Transverse colon (tissue), 4 donors: ENCODE measurements around the gene HECW1. TPM values are rescaled to one million over a fixed set of nuclear protein-coding genes. Genes with fewer than 3 reads are reported as not detected.

Experiments
- DNase-seq: peaks from one replicate; pipeline ENCODE4 v3.0.0-alpha.2; 2019
- H3K27ac ChIP-seq, 4 donors: fragments of 200-600 bp; sonication (generic); 2 replicates each; pipeline ENCODE4 v1.5.1; 2016 to 2018; ENCODE audit warnings: inconsistent platforms in 4 of 4
- H3K27me3 ChIP-seq: fragments of 200-600 bp; sonication (generic); 2 replicates; pipeline ENCODE4 v1.5.1; 2017; ENCODE audit warnings: inconsistent platforms
- H3K36me3 ChIP-seq, 4 donors: fragments of 200-600 bp; sonication (generic); 2 replicates each; pipeline ENCODE4 v1.5.1; 2017 to 2019; ENCODE audit warnings: inconsistent platforms in 4 of 4
- H3K4me1 ChIP-seq, 4 donors: fragments of 200-600 bp; sonication (generic); 2 replicates each; pipeline ENCODE4 v1.5.1; 2017 to 2020; ENCODE audit warnings: inconsistent platforms in 4 of 4
- H3K4me3 ChIP-seq, 4 donors: fragments of 200-600 bp; sonication (generic); 1 replicate in 1 of 4; 2 replicates in 3 of 4; pipeline versions ENCODE4 v1.5.1 to v1.6.1; 2017 to 2019; ENCODE audit warnings: inconsistent platforms in 4 of 4
- H3K9me3 ChIP-seq, 2 donors: fragments of 200-600 bp; sonication (generic); 2 replicates each; pipeline ENCODE4 v1.5.1; 2017 to 2019; ENCODE audit warnings: inconsistent platforms in 2 of 2
- CTCF ChIP-seq, 5 experiments: fragments of 200-600 bp in 3 of 5; fragments of 450-650 bp in 2 of 5; sonication (generic) in 3 of 5; IDR thresholded peaks; 1 replicate in 2 of 5; 2 replicates in 3 of 5; pipeline ENCODE4 v1.5.1; 2016 to 2017; ENCODE audit warnings: antibody characterized with exemption in 5 of 5, inconsistent platforms in 3 of 5, mild to moderate bottlenecking in 2 of 5, moderate library complexity in 1 of 5
- EP300 ChIP-seq: sonication (generic); formaldehyde crosslinking; IDR thresholded peaks from one replicate; pipeline ENCODE4 v1.6.1; 2017; ENCODE audit warnings: antibody characterized with exemption, low read depth
- POLR2A ChIP-seq: fragments of 450-650 bp; IDR thresholded peaks from one replicate; pipeline ENCODE4 v1.6.1; 2016; ENCODE audit warnings: antibody characterized with exemption, mild to moderate bottlenecking, moderate library complexity
- POLR2AphosphoS5 ChIP-seq, 3 donors: sonication (generic); formaldehyde crosslinking; IDR thresholded peaks; one replicate each; pipeline ENCODE4 v1.6.1; 2016; ENCODE audit warnings: antibody characterized with exemption in 3 of 3
- WGBS, 2 donors: methylation state at CpG; one replicate each; pipeline ENCODE4 v1.1.5; 2018; ENCODE audit warnings: low coverage in 1 of 2; 5-methylcytosine and 5-hydroxymethylcytosine counted together
- in situ Hi-C, 4 donors: fragments of 200-750 bp; cut with MboI; loops; one replicate each; pipeline versions ENCODE4 v1.15.0 to v1.15.1; 2017; ENCODE audit warnings: low sequenced_read_pairs in 3 of 4, low pct_ligation_motif_present in 1 of 4, low pct_unique_long_range_greater_than_20kb in 1 of 4
- intact Hi-C: fragments of 100-400 bp; cut with DNase I; formaldehyde crosslinking; loops from one replicate; pipeline ENCODE4 v1.15.1; 2023; ENCODE audit warnings: low total_unique reads
- total RNA-seq, 4 donors: library from RNA; depleted of rRNA; stranded (reverse); fragments of >200 nt; gene quantifications; one replicate each; pipeline ENCODE4 v1.1.0, GENCODE V29; 2016

The HECW1 gene
- total RNA-seq, 4 donors from 2014 or later, result 1.1 to 1.4 TPM; not detected in 2

DNA sequence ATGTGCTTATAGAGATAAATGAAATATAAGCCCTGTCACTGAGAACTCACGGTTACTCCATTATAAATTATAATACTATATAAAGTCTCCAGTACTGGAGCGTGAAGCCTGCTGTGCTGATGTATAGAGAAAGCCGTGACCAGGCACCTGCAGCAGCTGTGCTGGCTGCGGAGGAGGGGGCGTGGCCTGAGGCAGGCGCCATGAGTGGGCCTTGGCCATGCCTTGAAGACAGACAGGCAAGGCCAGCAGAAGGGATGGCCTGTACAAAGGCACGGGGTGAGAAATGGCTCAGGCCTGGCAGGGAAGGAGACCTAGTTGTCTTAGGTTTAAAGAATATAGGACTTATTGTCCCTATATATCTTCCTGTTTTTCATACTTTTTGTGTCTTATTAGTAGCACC is 251.9 kb downstream of the HECW1 start:
- no peaks in the 10 kb centered on the region for H3K4me1 ChIP-seq
- DNase-seq, result no peak
- H3K27ac ChIP-seq, result no peak overlapping the region
- no peaks in the 10 kb centered on the region for H3K9me3 ChIP-seq
- no peak overlapping the region for H3K4me3 ChIP-seq
- 76 to 86% methylated on average over 6 to 7 of the region's 7 CpGs for WGBS, 2 donors
- H3K27me3 ChIP-seq, result no peaks in the 10 kb centered on the region
- in situ Hi-C loops (no loop called here), intact Hi-C loops (no loop called here)
- H3K36me3 ChIP-seq, result no peaks in the 10 kb centered on the region
- TF ChIP-seq POLR2A (no peak), CTCF (IDR thresholded peaks at IDR 0.05) (no peak), EP300 (no peak), POLR2AphosphoS5 (IDR thresholded peaks at IDR 0.05) (no peak)

- TF ChIP-seq EP300 (no peak), CTCF (IDR thresholded peaks at IDR 0.05) (no peak), POLR2AphosphoS5 (IDR thresholded peaks at IDR 0.05) (no peak), POLR2A (no peak)
- H3K27me3 ChIP-seq, result no peaks in the 10 kb centered on the region
- WGBS, 2 donors, result 4 to 24% methylated on average over 5 to 6 of the region's 6 CpGs
- H3K4me1 ChIP-seq, result no peaks in the 10 kb centered on the region
- H3K27ac ChIP-seq, result no peak overlapping the region
- in situ Hi-C loops, result no loop called here
- no peaks in the 10 kb centered on the region for H3K9me3 ChIP-seq
- H3K4me3 ChIP-seq, result no peak overlapping the region
- no peak for DNase-seq
- no peaks in the 10 kb centered on the region for H3K36me3 ChIP-seq
- intact Hi-C loops, result no loop called here
These were observed 260.4 kb downstream of the HECW1 start for GRCh38 chr7:43372676-43373355.

DNA sequence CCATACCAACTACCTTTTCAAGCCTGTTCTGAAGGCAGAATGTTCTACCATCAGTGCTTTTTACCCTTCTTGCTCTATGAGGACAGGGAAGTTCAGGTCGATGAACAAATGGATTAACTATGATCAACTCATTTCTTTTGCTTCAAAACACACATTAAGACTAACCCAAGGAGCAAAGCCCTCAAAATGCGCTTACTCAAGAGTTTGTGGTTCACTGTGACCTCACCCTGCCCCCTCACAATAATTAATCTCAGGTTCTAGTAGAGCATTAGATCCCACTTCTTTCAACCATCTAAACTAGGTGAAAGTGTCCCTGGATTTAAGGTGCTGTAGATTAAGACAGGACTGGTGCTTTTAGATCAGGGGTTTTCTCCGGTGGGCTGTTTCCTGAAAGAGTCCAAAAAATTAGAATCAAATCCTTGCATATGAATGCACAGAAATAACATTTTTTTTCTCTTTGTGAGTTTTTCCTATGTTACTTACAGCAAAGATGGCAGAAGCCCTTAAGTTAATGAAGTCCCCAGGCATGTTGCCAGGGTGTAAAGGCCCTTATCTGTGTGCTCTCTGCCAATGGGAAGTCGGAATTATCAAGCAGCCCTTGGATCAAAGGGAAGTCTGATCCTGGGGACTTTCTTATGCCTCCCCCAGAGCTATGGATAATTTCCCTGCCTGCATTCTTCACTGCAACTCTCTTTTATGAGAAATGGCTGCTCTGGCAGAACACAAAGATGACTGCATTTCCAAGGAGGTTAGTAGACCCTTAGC is 264.9 kb downstream of the HECW1 start:
- Histone ChIP-seq H3K27me3 (no peaks in the 10 kb centered on the region), H3K4me1 (no peaks in the 10 kb centered on the region), H3K27ac (no peak overlapping the region), H3K36me3 (no peaks in the 10 kb centered on the region), H3K4me3 (no peak overlapping the region), H3K9me3 (no peaks in the 10 kb centered on the region)
- DNase-seq, result no peak
- no peak for TF ChIP-seq EP300
- TF ChIP-seq POLR2A, result no peak
- TF ChIP-seq CTCF (IDR thresholded peaks at IDR 0.05), result no peak
- no peak for TF ChIP-seq POLR2AphosphoS5 (IDR thresholded peaks at IDR 0.05)
- intact Hi-C loops (no loop called here), in situ Hi-C loops (no loop called here)
- WGBS, 2 donors, result 64 to 70% methylated on average over 4 of the region's 4 CpGs

DNA sequence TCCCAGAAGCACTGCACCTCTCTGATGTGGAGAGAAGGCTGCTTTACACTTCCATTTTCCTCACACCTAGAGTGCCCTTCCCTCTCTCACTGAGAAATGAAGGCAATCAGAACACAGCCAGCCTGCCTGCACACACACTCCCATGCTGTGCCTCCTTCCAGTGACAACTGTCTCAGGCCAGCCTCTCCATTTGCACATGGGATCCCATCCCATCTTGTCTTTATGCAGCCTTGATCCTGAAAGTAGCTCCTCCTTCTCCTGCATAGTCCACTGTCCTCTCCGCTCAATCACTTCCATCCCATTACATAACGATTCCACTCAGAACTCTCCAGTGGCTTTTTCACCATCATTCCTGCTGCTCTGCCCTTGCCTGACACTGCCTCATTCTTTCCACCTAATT is 266.8 kb downstream of the HECW1 start:
- TF ChIP-seq POLR2A (no peak), CTCF (IDR thresholded peaks at IDR 0.05) (no peak), EP300 (no peak), POLR2AphosphoS5 (IDR thresholded peaks at IDR 0.05) (no peak)
- intact Hi-C loops (no loop called here), in situ Hi-C loops (no loop called here)
- DNase-seq, result no peak
- no peaks in the 10 kb centered on the region for H3K27me3 ChIP-seq
- H3K36me3 ChIP-seq, result no peaks in the 10 kb centered on the region
- H3K27ac ChIP-seq, result no peak overlapping the region
- no peak overlapping the region for H3K4me3 ChIP-seq
- H3K4me1 ChIP-seq, result no peaks in the 10 kb centered on the region
- no peaks in the 10 kb centered on the region for H3K9me3 ChIP-seq
- WGBS, 2 donors, result 71 to 85% methylated on average over 2 of the region's 2 CpGs
